ENCODE data around the gene TCF19. TPM values are rescaled to one million over a fixed set of nuclear protein-coding genes. Genes with fewer than 3 reads are reported as not detected.

Gene TCF19
- total RNA-seq, 1 donor from 2014 or later = 8.8 TPM

DNA sequence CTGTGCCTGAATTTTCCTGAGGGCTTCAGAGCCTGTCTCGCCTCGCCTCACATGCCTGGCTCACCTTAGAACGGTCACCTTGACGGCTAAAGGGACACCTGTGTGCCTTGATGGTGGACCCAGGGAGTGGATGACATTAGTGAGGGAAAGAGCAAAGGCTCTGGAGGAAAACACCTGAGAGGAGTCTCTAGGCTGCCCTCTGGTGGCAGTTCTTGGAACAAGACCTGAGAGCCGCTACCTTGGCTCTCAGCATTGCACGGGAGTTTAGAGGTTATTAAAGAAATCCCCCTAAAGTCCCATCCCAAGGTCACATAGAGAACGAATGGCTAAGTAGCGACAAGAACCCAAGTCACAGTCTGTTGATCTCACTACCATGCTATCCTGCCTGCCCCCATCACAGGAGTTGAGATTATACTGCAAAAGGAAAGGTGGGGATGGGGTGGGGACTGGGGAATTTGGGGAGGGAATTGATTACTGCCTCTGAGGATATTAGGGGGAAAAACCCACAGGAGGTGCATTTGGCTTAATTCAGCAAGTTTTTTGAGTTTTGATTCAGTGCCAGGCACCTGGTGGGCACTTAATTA lies 30.2 kb upstream of the TCF19 start:
- Histone ChIP-seq H3K27me3 (no peaks in the 10 kb centered on the region), H3K27ac (no peak overlapping the region), H3K36me3 (no peaks in the 10 kb centered on the region), H3K4me3 (no peak overlapping the region), H3K4me1 (peaks cover 33% of the 10 kb centered on the region), H3K9me3 (no peaks in the 10 kb centered on the region)
- intact Hi-C loops (cut with DNase I) = no loop called here
- TF ChIP-seq POLR2A (IDR thresholded peaks at IDR 0.05) (no peak), CTCF (IDR thresholded peaks at IDR 0.05) (peak; percentile 42 to 64 (median 61)), POLR2AphosphoS5 (IDR thresholded peaks at IDR 0.05; ENCODE audit: insufficient read depth in 1 of 2, low read depth in 1 of 2) (peak in 1 of 2 donors; percentile 36)
- DNase-seq (ENCODE audit: extremely low spot score in 2 of 2) = no peak

DNA sequence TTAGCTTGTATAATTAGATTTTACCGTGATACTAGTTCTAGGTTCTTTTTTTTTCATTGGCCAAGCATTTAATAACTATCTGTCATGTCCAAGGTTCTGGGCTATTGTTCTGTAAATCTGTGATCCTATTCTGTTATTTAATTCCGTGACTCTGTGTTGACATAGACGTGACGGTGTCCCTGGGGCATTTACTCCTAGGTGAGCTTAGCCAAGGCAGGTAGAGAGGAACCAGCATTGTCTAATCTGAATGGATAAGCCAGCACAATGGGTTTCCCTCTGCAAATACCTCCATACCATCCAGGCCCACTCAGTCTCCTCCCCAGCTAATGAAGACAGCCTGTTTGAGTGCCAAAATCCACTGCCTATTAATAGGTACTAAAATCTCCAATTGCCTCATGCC lies 29.3 kb upstream of the TCF19 start:
- DNase-seq (ENCODE audit: extremely low spot score in 2 of 2) = no peak
- H3K4me1 ChIP-seq = peaks cover 27% of the 10 kb centered on the region
- intact Hi-C loops (cut with DNase I) = no loop called here
- H3K27me3 ChIP-seq = no peaks in the 10 kb centered on the region
- no peak for TF ChIP-seq POLR2AphosphoS5 (IDR thresholded peaks at IDR 0.05; ENCODE audit: insufficient read depth in 1 of 2, low read depth in 1 of 2)
- no peaks in the 10 kb centered on the region for H3K36me3 ChIP-seq
- no peak overlapping the region for H3K27ac ChIP-seq
- no peak overlapping the region for H3K4me3 ChIP-seq
- H3K9me3 ChIP-seq = no peaks in the 10 kb centered on the region

DNA sequence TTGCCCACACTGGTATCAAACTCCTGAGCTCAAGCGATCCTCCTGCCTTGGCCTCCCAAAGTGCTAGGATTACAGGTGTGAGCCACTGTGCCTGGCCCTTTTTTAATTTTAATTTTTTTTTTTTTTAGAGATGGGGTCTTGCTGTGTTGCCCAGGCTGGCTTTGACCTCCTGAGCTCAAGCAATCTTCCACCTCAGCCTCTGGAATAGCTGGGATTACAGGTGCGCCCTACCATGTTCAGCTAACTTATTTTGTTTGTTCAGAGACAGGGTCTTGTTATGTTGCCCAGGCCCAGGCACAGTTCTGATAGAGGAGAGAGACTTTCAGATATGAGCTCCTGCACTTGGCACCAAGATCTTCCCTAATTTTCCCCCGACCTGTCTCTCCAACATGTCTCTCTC lies 27.6 kb upstream of the TCF19 start:
- H3K36me3 ChIP-seq = no peaks in the 10 kb centered on the region
- no peaks in the 10 kb centered on the region for H3K9me3 ChIP-seq
- peaks cover 16% of the 10 kb centered on the region for H3K4me1 ChIP-seq
- H3K4me3 ChIP-seq = no peak overlapping the region
- no peaks in the 10 kb centered on the region for H3K27me3 ChIP-seq
- DNase-seq (ENCODE audit: extremely low spot score in 2 of 2) = no peak
- H3K27ac ChIP-seq = no peak overlapping the region
- intact Hi-C loops (cut with DNase I) = no loop called here
- no peak for TF ChIP-seq POLR2A (IDR thresholded peaks at IDR 0.05)
- no peak for TF ChIP-seq POLR2AphosphoS5 (IDR thresholded peaks at IDR 0.05; ENCODE audit: insufficient read depth in 1 of 2, low read depth in 1 of 2)
- no peak for TF ChIP-seq CTCF (IDR thresholded peaks at IDR 0.05)

- no peak overlapping the region for H3K4me3 ChIP-seq
- intact Hi-C loops (cut with DNase I) = no loop called here
- TF ChIP-seq CTCF (IDR thresholded peaks at IDR 0.05) (no peak), POLR2AphosphoS5 (IDR thresholded peaks at IDR 0.05; ENCODE audit: insufficient read depth in 1 of 2, low read depth in 1 of 2) (no peak), POLR2A (IDR thresholded peaks at IDR 0.05) (no peak)
- no peaks in the 10 kb centered on the region for H3K36me3 ChIP-seq
- H3K27ac ChIP-seq = no peak overlapping the region
- no peak for DNase-seq (ENCODE audit: extremely low spot score in 2 of 2)
- no peaks in the 10 kb centered on the region for H3K9me3 ChIP-seq
- no peaks in the 10 kb centered on the region for H3K27me3 ChIP-seq
- H3K4me1 ChIP-seq = peaks cover 8% of the 10 kb centered on the region
These were observed 26.8 kb upstream of the TCF19 start for GRCh38 chr6:31131595-31131994.

DNA sequence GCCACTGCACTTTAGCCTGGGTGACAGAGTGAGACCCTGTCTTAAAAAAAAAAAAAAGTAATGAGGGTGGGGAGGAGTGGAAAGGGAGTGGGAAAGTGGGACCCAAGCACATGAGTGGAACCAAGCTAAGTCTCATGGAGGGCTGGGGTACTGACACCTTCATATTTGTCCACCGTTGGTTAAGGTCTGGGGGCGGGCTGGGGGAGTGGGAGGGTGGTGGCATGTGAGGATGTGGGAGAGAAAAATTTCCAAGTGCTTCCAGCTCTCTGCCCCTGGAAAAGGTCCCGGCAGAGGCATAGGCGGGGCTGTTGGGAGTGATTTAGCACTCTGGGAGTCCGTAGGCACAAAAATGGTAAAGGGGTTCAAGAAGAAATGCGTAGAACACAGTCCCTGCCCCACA lies 25.6 kb upstream of the TCF19 start:
- no peak for DNase-seq (ENCODE audit: extremely low spot score in 2 of 2)
- Histone ChIP-seq H3K27me3 (no peaks in the 10 kb centered on the region), H3K4me3 (no peak overlapping the region), H3K27ac (no peak overlapping the region), H3K4me1 (peaks cover 8% of the 10 kb centered on the region), H3K9me3 (no peaks in the 10 kb centered on the region), H3K36me3 (no peaks in the 10 kb centered on the region)
- TF ChIP-seq POLR2A (IDR thresholded peaks at IDR 0.05) (no peak), POLR2AphosphoS5 (IDR thresholded peaks at IDR 0.05; ENCODE audit: insufficient read depth in 1 of 2, low read depth in 1 of 2) (no peak)
- intact Hi-C loops (cut with DNase I) = no loop called here

DNA sequence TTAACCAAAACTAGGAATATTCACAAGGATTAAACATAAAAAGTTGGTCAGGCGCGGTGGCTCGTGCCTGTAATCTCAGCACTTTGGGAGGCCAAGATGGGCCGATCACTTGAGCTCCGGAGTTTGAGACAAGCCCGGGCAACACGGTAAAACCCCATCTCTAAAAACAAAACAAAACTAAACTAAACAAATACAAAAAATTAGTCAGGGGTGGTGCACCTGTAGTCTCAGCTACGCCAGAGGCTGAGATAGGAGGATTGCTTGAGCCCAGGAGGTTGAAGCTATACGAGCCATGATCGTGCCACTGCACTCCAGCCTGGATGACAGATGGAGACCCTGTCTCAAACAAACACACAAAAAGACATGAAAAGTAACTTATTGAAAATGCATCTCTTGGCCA lies 22.7 kb upstream of the TCF19 start:
- no peak overlapping the region for H3K4me3 ChIP-seq
- H3K27me3 ChIP-seq = no peaks in the 10 kb centered on the region
- no peaks in the 10 kb centered on the region for H3K36me3 ChIP-seq
- no peak overlapping the region for H3K27ac ChIP-seq
- no peak for TF ChIP-seq CTCF (IDR thresholded peaks at IDR 0.05)
- no peak for TF ChIP-seq POLR2AphosphoS5 (IDR thresholded peaks at IDR 0.05; ENCODE audit: insufficient read depth in 1 of 2, low read depth in 1 of 2)
- no peak for TF ChIP-seq POLR2A (IDR thresholded peaks at IDR 0.05)
- no peak for DNase-seq (ENCODE audit: extremely low spot score in 2 of 2)
- intact Hi-C loops (cut with DNase I) = loop anchor here (5.0 kb wide), 2 partner anchors 57 to 232 kb away; no protein-coding TSS in a partner anchor
- H3K9me3 ChIP-seq = no peaks in the 10 kb centered on the region
- H3K4me1 ChIP-seq = peaks cover 18% of the 10 kb centered on the region

All from vagina (tissue), 2 donors.